Fibroblast of skin of abdomen (primary cell): Measurements from ENCODE around the gene GTPBP4.

Source experiments
- DNase-seq: peaks from one replicate; pipeline ENCODE4 v3.0.0-alpha.2; 2013

Gene GTPBP4

GRCh38 chr10:966466-967235 lies 21.6 kb upstream of the GTPBP4 start:
- DNase-seq = no peak

GRCh38 chr10:968546-969199 lies 19.6 kb upstream of the GTPBP4 start:
- no peak for DNase-seq

GRCh38 chr10:969473-970150 lies 18.6 kb upstream of the GTPBP4 start:
- no peak for DNase-seq

GRCh38 chr10:970311-971149 lies 17.7 kb upstream of the GTPBP4 start:
- peak; percentile 2 for DNase-seq

GRCh38 chr10:971150-971542 lies 17.1 kb upstream of the GTPBP4 start:
- DNase-seq = peak; percentile 53

GRCh38 chr10:971613-972012 lies 16.6 kb upstream of the GTPBP4 start:
- DNase-seq = no peak

- no peak for DNase-seq
These were observed 15.5 kb upstream of the GTPBP4 start for GRCh38 chr10:972763-973162.

- DNase-seq = no peak
These were observed 14.0 kb upstream of the GTPBP4 start for GRCh38 chr10:974038-974784.

- DNase-seq = no peak
These were observed 13.5 kb upstream of the GTPBP4 start for GRCh38 chr10:974785-975074.

- no peak for DNase-seq
These were observed 11.9 kb upstream of the GTPBP4 start for GRCh38 chr10:976316-976715.

GRCh38 chr10:978826-979421 lies 9.3 kb upstream of the GTPBP4 start:
- DNase-seq = no peak

- no peak for DNase-seq
These were observed 7.7 kb upstream of the GTPBP4 start for GRCh38 chr10:980468-981093.

GRCh38 chr10:983401-983800 lies 4.8 kb upstream of the GTPBP4 start:
- DNase-seq = no peak

GRCh38 chr10:983971-984655 lies 4.1 kb upstream of the GTPBP4 start:
- peak; percentile 22 for DNase-seq

GRCh38 chr10:985361-985760 lies 2.9 kb upstream of the GTPBP4 start:
- DNase-seq = no peak

GRCh38 chr10:986137-986825 lies 2.0 kb upstream of the GTPBP4 start:
- peak; percentile 47 for DNase-seq

- DNase-seq = peak; percentile 91
These were observed 1.2 kb upstream of the GTPBP4 start for GRCh38 chr10:986881-987619.

- no peak for DNase-seq
These were observed 689 bp upstream of the GTPBP4 start for GRCh38 chr10:987620-987869.

- DNase-seq = peak; percentile 12
These were observed 672 bp downstream of the GTPBP4 start for GRCh38 chr10:988667-989545.
